Loucy (cell line): ENCODE measurements around the gene CEP41.

Experiments used
- H2AFZ ChIP-seq: fragments of 200-600 bp; sonication (generic); 2 replicates; pipeline ENCODE4 v1.6.0; 2016; ENCODE audit warnings: antibody characterized with exemption, mild to moderate bottlenecking, low read length, moderate library complexity
- H3F3A ChIP-seq: fragments of 200-600 bp; 2 replicates; pipeline ENCODE4 v1.6.0; 2016; ENCODE audit warnings: antibody characterized with exemption, low read depth, mild to moderate bottlenecking
- H3K27me3 ChIP-seq: fragments of 200-600 bp; sonication (generic); 2 replicates; pipeline ENCODE4 v1.6.1; 2014; ENCODE audit warnings: low read length, mild to moderate bottlenecking; ENCODE audit not compliant: insufficient read depth, poor library complexity, severe bottlenecking
- H3K36me3 ChIP-seq: fragments of 200-600 bp; sonication (generic); 2 replicates; pipeline ENCODE4 v1.6.1; 2016; ENCODE audit warnings: low read length; ENCODE audit not compliant: insufficient read depth
- H3K4me1 ChIP-seq: fragments of 200-600 bp; sonication (generic); 2 replicates; pipeline ENCODE4 v1.5.1; 2014; ENCODE audit warnings: low read length, mild to moderate bottlenecking; ENCODE audit not compliant: insufficient read depth, poor library complexity, severe bottlenecking
- H3K4me2 ChIP-seq: fragments of 200-600 bp; sonication (generic); 2 replicates; pipeline ENCODE4 v1.6.0; 2014; ENCODE audit warnings: antibody characterized with exemption, low read length, low read depth, mild to moderate bottlenecking; ENCODE audit not compliant: poor library complexity, severe bottlenecking
- H3K4me3 ChIP-seq: fragments of 200-600 bp; sonication (generic); 2 replicates; pipeline ENCODE4 v1.5.1; 2014; ENCODE audit warnings: low read length, mild to moderate bottlenecking, mixed read lengths; ENCODE audit not compliant: poor library complexity, severe bottlenecking
- H3K79me2 ChIP-seq: fragments of 200-600 bp; sonication (generic); 2 replicates; pipeline ENCODE4 v1.6.1; 2014; ENCODE audit warnings: low read length; ENCODE audit not compliant: insufficient read depth
- H3K9ac ChIP-seq: fragments of 200-600 bp; sonication (generic); 2 replicates; pipeline ENCODE4 v1.6.0; 2014; ENCODE audit warnings: mild to moderate bottlenecking, low read depth, low read length, moderate library complexity; ENCODE audit not compliant: poor library complexity, severe bottlenecking
- H3K9me2 ChIP-seq: fragments of 200-600 bp; sonication (generic); replicated peaks from 2 replicates; pipeline ENCODE4 v1.6.1; 2016; ENCODE audit warnings: low read depth, low read length, mixed read lengths
- H3K9me3 ChIP-seq: fragments of 200-600 bp; sonication (generic); 2 replicates; pipeline ENCODE4 v1.6.1; 2014; ENCODE audit warnings: mild to moderate bottlenecking, antibody characterized with exemption, low read length, low read depth; ENCODE audit not compliant: insufficient read depth
- H4K20me1 ChIP-seq: fragments of 200-600 bp; sonication (generic); 2 replicates; pipeline ENCODE4 v1.6.0; 2014; ENCODE audit warnings: antibody characterized with exemption, low read length, mild to moderate bottlenecking; ENCODE audit not compliant: insufficient read depth, poor library complexity, severe bottlenecking
- EZH2phosphoT487 ChIP-seq: fragments of 200-600 bp; IDR thresholded peaks from 2 replicates; pipeline ENCODE4 v1.6.1; 2018; ENCODE audit warnings: antibody characterized with exemption, mild to moderate bottlenecking, moderate library complexity, borderline replicate concordance
- TF ChIP-seq, protein P1 (sequence below): fragments of 200-600 bp; sonication (generic); conservative IDR thresholded peaks from 2 replicates; pipeline ENCODE4 v1.5.1; 2014; ENCODE audit warnings: mild to moderate bottlenecking, antibody characterized with exemption, low read length

Gene CEP41

DNA sequence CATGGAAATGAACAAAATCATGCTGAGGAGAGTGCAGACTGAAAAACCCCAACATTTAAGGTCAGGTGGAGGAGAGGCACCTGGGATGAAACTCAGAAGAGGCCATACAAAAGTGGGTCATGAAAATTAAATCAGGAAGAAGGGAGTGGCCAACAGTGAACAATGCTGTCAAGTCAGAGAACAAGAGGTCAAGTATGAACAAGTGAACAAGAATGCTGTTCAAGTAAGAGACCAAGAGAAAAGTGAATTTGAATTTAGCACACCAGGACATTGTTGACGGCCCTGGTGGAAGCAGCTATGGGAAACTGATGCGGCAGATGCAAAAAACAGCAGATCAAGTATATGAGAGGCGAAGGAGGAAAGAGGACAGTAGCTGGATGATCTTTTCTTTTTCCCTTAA, 7.9 kb downstream of the CEP41 start:
- Histone ChIP-seq H3F3A (no peaks in the 10 kb centered on the region), H3K27me3 (no peaks in the 10 kb centered on the region), H3K36me3 (no peaks in the 10 kb centered on the region), H4K20me1 (no peaks in the 10 kb centered on the region), H3K9me2 (no peaks in the 10 kb centered on the region), H3K9ac (no peak overlapping the region), H3K4me2 (peak overlapping the region; percentile 64), H3K79me2 (no peaks in the 10 kb centered on the region), H2AFZ (0 out of 2 replicates have a peak overlapping the region, but pooled peaks have one; percentile 33), H3K4me1 (peaks cover 45% of the 10 kb centered on the region), H3K4me3 (peak overlapping the region; percentile 38), H3K9me3 (no peaks in the 10 kb centered on the region)
- TF ChIP-seq, protein P1, sequence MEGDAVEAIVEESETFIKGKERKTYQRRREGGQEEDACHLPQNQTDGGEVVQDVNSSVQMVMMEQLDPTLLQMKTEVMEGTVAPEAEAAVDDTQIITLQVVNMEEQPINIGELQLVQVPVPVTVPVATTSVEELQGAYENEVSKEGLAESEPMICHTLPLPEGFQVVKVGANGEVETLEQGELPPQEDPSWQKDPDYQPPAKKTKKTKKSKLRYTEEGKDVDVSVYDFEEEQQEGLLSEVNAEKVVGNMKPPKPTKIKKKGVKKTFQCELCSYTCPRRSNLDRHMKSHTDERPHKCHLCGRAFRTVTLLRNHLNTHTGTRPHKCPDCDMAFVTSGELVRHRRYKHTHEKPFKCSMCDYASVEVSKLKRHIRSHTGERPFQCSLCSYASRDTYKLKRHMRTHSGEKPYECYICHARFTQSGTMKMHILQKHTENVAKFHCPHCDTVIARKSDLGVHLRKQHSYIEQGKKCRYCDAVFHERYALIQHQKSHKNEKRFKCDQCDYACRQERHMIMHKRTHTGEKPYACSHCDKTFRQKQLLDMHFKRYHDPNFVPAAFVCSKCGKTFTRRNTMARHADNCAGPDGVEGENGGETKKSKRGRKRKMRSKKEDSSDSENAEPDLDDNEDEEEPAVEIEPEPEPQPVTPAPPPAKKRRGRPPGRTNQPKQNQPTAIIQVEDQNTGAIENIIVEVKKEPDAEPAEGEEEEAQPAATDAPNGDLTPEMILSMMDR, result no peak
- TF ChIP-seq EZH2phosphoT487, result no peak

DNA sequence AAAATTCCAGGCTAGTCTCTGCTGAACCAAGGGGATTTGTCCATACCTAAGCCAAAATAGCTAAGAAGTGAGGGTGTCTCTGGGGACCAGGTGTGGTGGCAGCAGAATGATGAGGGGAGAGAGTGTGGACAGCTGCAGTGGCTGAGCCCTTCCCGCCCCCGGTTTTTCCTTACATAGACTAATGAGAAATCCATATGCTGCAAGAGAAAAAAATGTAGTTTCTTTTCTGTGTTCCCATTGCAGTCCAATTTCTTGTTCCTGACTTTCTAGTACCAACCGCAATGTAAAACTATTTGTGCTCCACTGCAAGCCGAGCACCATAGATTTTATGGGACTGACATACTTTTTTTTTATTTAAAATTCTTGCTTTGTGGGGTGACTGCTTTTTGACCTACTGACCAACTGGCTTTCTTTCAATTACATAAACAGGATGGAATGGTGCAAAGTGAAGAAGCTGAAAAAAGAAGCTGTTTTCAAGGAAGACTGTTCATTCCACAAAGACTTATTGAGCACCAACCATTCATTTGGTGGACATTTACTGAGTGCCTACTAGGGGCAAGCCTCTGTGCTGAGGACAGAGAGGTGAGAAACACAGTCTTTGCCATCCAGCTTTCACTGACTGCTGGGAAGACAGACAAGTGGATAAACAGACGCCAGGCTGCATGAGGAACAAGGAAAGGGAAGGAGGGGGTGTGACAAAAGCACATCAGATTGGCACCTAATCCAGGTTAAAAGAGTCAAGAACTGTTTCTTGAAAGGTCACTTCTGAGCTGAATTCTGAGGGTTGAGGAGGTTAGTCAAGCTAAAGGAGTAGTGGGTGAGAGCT, 9.8 kb downstream of the CEP41 start:
- Histone ChIP-seq H3K79me2 (no peaks in the 10 kb centered on the region), H3K4me1 (peaks cover 43% of the 10 kb centered on the region), H2AFZ (no peak overlapping the region), H3K9me2 (no peaks in the 10 kb centered on the region), H3K36me3 (no peaks in the 10 kb centered on the region), H3K4me3 (no peak overlapping the region), H3K4me2 (no peak overlapping the region), H3K27me3 (no peaks in the 10 kb centered on the region), H3K9ac (no peak overlapping the region), H3F3A (no peaks in the 10 kb centered on the region), H3K9me3 (no peaks in the 10 kb centered on the region), H4K20me1 (no peaks in the 10 kb centered on the region)
- TF ChIP-seq, protein P1, result no peak
- no peak for TF ChIP-seq EZH2phosphoT487

DNA sequence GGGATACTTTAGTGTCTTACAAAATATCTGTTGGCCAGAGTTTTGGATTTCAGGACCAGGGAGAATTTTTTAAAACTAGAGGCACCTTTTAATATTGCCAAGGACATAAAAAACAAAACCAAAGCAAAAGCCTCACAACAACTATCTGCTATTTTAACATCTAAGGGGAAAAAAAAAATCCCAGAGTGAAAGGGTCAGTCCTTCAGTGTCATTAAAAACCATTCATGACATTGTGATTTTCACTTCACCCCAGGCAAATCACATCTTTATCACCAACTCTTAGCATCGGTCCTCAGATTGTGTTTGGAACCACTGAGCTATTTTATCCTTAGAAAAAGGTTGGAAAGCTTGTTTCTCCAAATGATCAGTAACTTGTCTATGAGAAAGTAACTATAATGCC, 10.7 kb downstream of the CEP41 start:
- Histone ChIP-seq H4K20me1 (no peaks in the 10 kb centered on the region), H3K27me3 (no peaks in the 10 kb centered on the region), H3K4me1 (peaks cover 34% of the 10 kb centered on the region), H2AFZ (no peak overlapping the region), H3K79me2 (no peaks in the 10 kb centered on the region), H3F3A (no peaks in the 10 kb centered on the region), H3K9me3 (no peaks in the 10 kb centered on the region), H3K9me2 (no peaks in the 10 kb centered on the region), H3K9ac (no peak overlapping the region), H3K4me3 (no peak overlapping the region), H3K36me3 (no peaks in the 10 kb centered on the region), H3K4me2 (no peak overlapping the region)
- TF ChIP-seq, protein P1, result no peak
- no peak for TF ChIP-seq EZH2phosphoT487
